ENCODE measurements around the gene ALPK3. TPM values are rescaled to one million over a fixed set of nuclear protein-coding genes. Genes with fewer than 3 reads are reported as not detected.

The ALPK3 gene
- total and polyA plus RNA-seq, 9 of the 15 experiments (the other 6 are each of a cell fraction or from before 2014, with no cell fraction given), result 0.04 to 1.0 (median 0.07) TPM; not detected in 2

GRCh38 chr15:84881520-84881830 is 64.3 kb downstream of the ALPK3 start:
- Histone ChIP-seq H3K9ac (ENCODE audit: insufficient read depth in 1 of 2, low read depth in 2 of 2, low read length in 2 of 2) (no peak overlapping the region), H3K27ac (ENCODE audit: extremely low read depth, low read depth, low read length) (no peak overlapping the region), H3K9me3 (replicated peaks; ENCODE audit: control insufficient read depth, insufficient read depth, low read depth, low read length) (no peaks in the 10 kb centered on the region), H4K20me1 (replicated peaks; ENCODE audit: control insufficient read depth, insufficient read depth, low read length) (no peaks in the 10 kb centered on the region), H3K4me1 (replicated peaks in 1 of 2; ENCODE audit: control insufficient read depth in 2 of 2, insufficient read depth in 2 of 2, low read length in 2 of 2) (peaks cover 3% of the 10 kb centered on the region in 2 experiments; a peak in 3 of 5 replicates), H3K9me1 (ENCODE audit: control insufficient read depth, insufficient read depth, low read length) (no peaks in the 10 kb centered on the region), H3K79me2 (ENCODE audit: control insufficient read depth, insufficient read depth, low read length) (no peaks in the 10 kb centered on the region), H2AFZ (ENCODE audit: low read depth, low read length) (0 out of 2 replicates have a peak overlapping the region, but pooled peaks have one; percentile 4), H3K4me3 (no peak overlapping the region), H3K27me3 (ENCODE audit: control insufficient read depth in 2 of 2, insufficient read depth in 2 of 2, low read length in 2 of 2) (peaks cover 0 to 18% of the 10 kb centered on the region in 2 experiments; a peak in 2 of 5 replicates), H3K36me3 (ENCODE audit: control insufficient read depth, insufficient read depth, low read length) (no peaks in the 10 kb centered on the region), H3K4me2 (ENCODE audit: insufficient read depth, low read length) (no peak overlapping the region)
- 10% methylated on average over 7 of the region's 7 CpGs for WGBS (ENCODE audit: insufficient coverage, low coverage, missing lambda C conversion rate)
- ATAC-seq, result no peak
- TF ChIP-seq PKNOX1 (IDR thresholded peaks at IDR 0.05) (0 out of 2 replicates have a peak, but pooled peaks have one; percentile 33), ERF (CRISPR knock-in tag; IDR thresholded peaks at IDR 0.05) (no peak), ZNF324 (CRISPR knock-in tag; IDR thresholded peaks at IDR 0.05) (no peak), PATZ1 (CRISPR knock-in tag; IDR thresholded peaks at IDR 0.05; ENCODE audit: borderline replicate concordance) (no peak), ZNF212 (CRISPR knock-in tag; IDR thresholded peaks at IDR 0.05) (no peak), MAFK (IDR thresholded peaks at IDR 0.05; ENCODE audit: low read length) (no peak)
- intact Hi-C loops (cut with micrococcal nuclease) (loop anchor here (10.0 kb wide), 1 partner anchor 163 kb away; no protein-coding TSS in a partner anchor), in situ Hi-C loops (cut with MboI) (loop anchor here (25.0 kb wide), 1 partner anchor 294 kb away; no protein-coding TSS in a partner anchor)
- ChIA-PET CTCF (ENCODE audit: low intra/inter-chr PET ratio) (no interaction called here), POLR2A (interaction anchor here (0.7 to 1.1 kb wide), 5 partner anchors 12 to 96 kb away, joined by 3 to 4 read pairs (median 3); no protein-coding TSS in a partner anchor)
- no TSS peak for BruUV-seq (replicated peaks)
- FAIRE-seq, result no peak
- no peak for DNase-seq (ENCODE audit: extremely low read depth in 1 of 4, low spot score in 3 of 4)

Measured in K562 (cell line).